Smooth muscle cell (in vitro differentiated cells): ENCODE measurements around the gene TRHDE. TPM values are rescaled to one million over a fixed set of nuclear protein-coding genes. Genes with fewer than 3 reads are reported as not detected.

Experiments used
- DNase-seq: peaks from one replicate; lab custom pipeline; 2025; ENCODE audit not compliant: unreplicated experiment; lab: John Stamatoyannopoulos, UW
- H2AFZ ChIP-seq: fragments of 200-600 bp; sonication (generic); 2 replicates; pipeline ENCODE4 v1.6.0; 2016; ENCODE audit warnings: antibody characterized with exemption, low read depth, mild to moderate bottlenecking
- H3F3A ChIP-seq: fragments of 200-600 bp; sonication (generic); 2 replicates; pipeline ENCODE4 v1.6.0; 2017; ENCODE audit warnings: antibody characterized with exemption, low read depth
- H3K27ac ChIP-seq: fragments of 200-600 bp; sonication (generic); 2 replicates; pipeline ENCODE4 v1.5.1; 2016; ENCODE audit warnings: low read depth, mild to moderate bottlenecking
- H3K27me3 ChIP-seq: fragments of 200-600 bp; sonication (generic); 2 replicates; pipeline ENCODE4 v1.6.1; 2016; ENCODE audit warnings: low read depth, mild to moderate bottlenecking
- H3K36me3 ChIP-seq: fragments of 200-600 bp; sonication (generic); 2 replicates; pipeline ENCODE4 v1.5.1; 2016; ENCODE audit warnings: low read depth
- H3K4me1 ChIP-seq: fragments of 200-600 bp; sonication (generic); 2 replicates; pipeline ENCODE4 v1.5.1; 2016; ENCODE audit warnings: low read depth
- H3K4me2 ChIP-seq: fragments of 200-600 bp; sonication (generic); 2 replicates; pipeline ENCODE4 v1.6.0; 2016; ENCODE audit warnings: mild to moderate bottlenecking
- H3K4me3 ChIP-seq: fragments of 200-600 bp; sonication (generic); 2 replicates; pipeline ENCODE4 v1.5.1; 2016; ENCODE audit warnings: mild to moderate bottlenecking
- H3K79me2 ChIP-seq: fragments of 200-600 bp; sonication (generic); 2 replicates; pipeline ENCODE4 v1.6.0; 2016; ENCODE audit warnings: low read depth, mild to moderate bottlenecking
- H3K9ac ChIP-seq: fragments of 200-600 bp; sonication (generic); 2 replicates; pipeline ENCODE4 v1.6.0; 2016; ENCODE audit warnings: low read depth
- H3K9me3 ChIP-seq: fragments of 200-600 bp; sonication (generic); replicated peaks from 2 replicates; pipeline ENCODE4 v1.5.1; 2016; ENCODE audit warnings: low read depth
- H4K20me1 ChIP-seq: fragments of 200-600 bp; sonication (generic); 2 replicates; pipeline ENCODE4 v1.6.0; 2016; ENCODE audit warnings: low read depth
- CTCF ChIP-seq: fragments of 200-600 bp; sonication (generic); IDR thresholded peaks from 2 replicates; pipeline ENCODE4 v1.5.1; 2017; ENCODE audit warnings: borderline replicate concordance, mild to moderate bottlenecking, antibody characterized with exemption; ENCODE audit not compliant: insufficient read depth, poor library complexity, severe bottlenecking
- WGBS: methylation state at CpG from one replicate; pipeline ENCODE4 v1.1.7; 2016; ENCODE audit warnings: low lambda C conversion rate; 5-methylcytosine and 5-hydroxymethylcytosine counted together
- polyA plus RNA-seq: library from polyadenylated mRNA; unstranded; fragments of >200 nt; fragmentation: Nextera tagmentation; extraction: Ambion mirVana; gene quantifications from 2 replicates; pipeline ENCODE4 v1.2.1, GENCODE V29; 2016
- total RNA-seq: library from RNA; depleted of rRNA; stranded (reverse); fragments of >200 nt; gene quantifications from 2 replicates; pipeline ENCODE4 v1.2.3, GENCODE V29; 2014

TRHDE gene
- total and polyA plus RNA-seq, 2 experiments from 2014 or later, result 0.32 to 0.81 TPM

GRCh38 chr12:72549184-72549583 is 277.0 kb downstream of the TRHDE start:
- Histone ChIP-seq H4K20me1 (no peaks in the 10 kb centered on the region), H3K4me2 (no peak overlapping the region), H3K36me3 (no peaks in the 10 kb centered on the region), H3K9me3 (no peaks in the 10 kb centered on the region), H3K79me2 (no peaks in the 10 kb centered on the region), H3F3A (no peaks in the 10 kb centered on the region), H2AFZ (no peak overlapping the region), H3K27ac (no peak overlapping the region), H3K4me3 (no peak overlapping the region), H3K4me1 (no peaks in the 10 kb centered on the region), H3K9ac (no peak overlapping the region), H3K27me3 (no peaks in the 10 kb centered on the region)
- TF ChIP-seq CTCF, result no peak
- DNase-seq, result no peak
- 90% methylated on average over 1 of the region's 1 CpG for WGBS

DNA sequence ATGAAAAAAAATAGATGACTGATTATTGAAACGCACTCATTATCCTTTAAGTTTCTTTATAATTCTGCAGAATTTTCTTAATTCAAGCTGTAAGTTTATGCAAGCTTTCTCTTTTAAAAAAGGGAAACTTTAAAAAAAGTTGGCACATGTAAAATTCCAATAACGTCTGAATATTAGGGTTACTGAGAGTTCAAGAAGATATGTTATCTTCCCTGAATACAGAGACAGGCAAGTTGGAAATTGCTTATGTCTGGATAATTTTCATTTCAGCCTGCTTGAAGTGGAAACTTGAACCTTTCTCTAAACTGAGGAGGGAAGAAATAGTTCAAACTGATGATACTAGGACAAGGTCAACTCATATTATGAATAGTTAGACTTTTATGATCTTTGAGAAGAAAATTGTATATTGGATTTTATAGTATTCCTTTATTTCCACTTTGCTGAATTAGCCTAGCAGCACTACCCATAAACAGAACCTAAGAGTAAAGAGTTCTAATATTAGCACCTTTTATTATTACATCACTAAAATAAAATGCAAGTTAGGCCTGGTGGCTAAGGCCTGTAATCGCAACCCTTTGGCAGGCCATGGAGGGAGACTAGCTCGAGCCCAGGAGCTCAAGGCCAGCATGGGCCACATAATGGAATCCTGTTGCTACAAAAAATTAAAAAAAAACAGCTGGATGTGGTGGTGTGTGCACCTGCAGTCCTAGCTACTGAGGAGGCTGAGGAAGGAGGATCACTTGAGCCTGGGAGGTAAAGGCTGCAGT is 288.0 kb downstream of the TRHDE start:
- 85% methylated on average over 4 of the region's 4 CpGs for WGBS
- Histone ChIP-seq H3K4me1 (no peaks in the 10 kb centered on the region), H4K20me1 (no peaks in the 10 kb centered on the region), H3K27ac (no peak overlapping the region), H3K9me3 (no peaks in the 10 kb centered on the region), H3K36me3 (no peaks in the 10 kb centered on the region), H3K27me3 (no peaks in the 10 kb centered on the region), H3K79me2 (no peaks in the 10 kb centered on the region), H3K9ac (no peak overlapping the region), H2AFZ (no peak overlapping the region), H3F3A (no peaks in the 10 kb centered on the region), H3K4me2 (no peak overlapping the region), H3K4me3 (no peak overlapping the region)
- no peak for TF ChIP-seq CTCF
- DNase-seq, result no peak

GRCh38 chr12:72570601-72571000 is 298.4 kb downstream of the TRHDE start:
- WGBS, result 37% methylated on average over 7 of the region's 7 CpGs
- H3K4me1 ChIP-seq, result no peaks in the 10 kb centered on the region

More at GRCh38 chr12:72570601-72571000, 298.4 kb downstream of the TRHDE start:
- DNase-seq, result no peak
- Histone ChIP-seq H2AFZ (no peak overlapping the region), H3K79me2 (no peaks in the 10 kb centered on the region), H3K4me2 (no peak overlapping the region), H3K4me3 (no peak overlapping the region), H3K9ac (no peak overlapping the region), H3F3A (no peaks in the 10 kb centered on the region), H3K36me3 (no peaks in the 10 kb centered on the region), H3K27ac (no peak overlapping the region), H4K20me1 (no peaks in the 10 kb centered on the region), H3K9me3 (no peaks in the 10 kb centered on the region), H3K27me3 (no peaks in the 10 kb centered on the region)
- peak; percentile 34 for TF ChIP-seq CTCF
